ENCODE results near the gene TCN2.

DNA sequence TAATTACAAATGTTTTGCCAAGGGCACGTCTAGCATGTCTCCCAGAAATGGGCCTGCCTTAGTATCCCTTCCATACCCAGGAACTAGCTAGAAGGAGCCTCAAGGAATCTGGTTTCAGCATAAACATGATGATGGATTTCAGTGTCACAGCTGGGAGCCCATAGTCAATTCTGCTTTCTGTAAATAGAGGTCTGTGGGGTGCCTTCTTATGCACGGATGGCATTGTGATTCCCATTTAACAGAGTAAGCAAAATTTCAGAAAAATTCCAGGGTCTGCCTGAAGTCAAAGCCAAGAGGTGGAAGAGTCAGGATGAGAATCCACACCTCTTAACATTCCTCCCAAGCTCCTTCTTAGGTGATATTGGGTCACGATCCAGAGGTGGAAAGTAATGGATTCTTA is 48.6 kb downstream of the TCN2 start:
- TF ChIP-seq, protein P1, sequence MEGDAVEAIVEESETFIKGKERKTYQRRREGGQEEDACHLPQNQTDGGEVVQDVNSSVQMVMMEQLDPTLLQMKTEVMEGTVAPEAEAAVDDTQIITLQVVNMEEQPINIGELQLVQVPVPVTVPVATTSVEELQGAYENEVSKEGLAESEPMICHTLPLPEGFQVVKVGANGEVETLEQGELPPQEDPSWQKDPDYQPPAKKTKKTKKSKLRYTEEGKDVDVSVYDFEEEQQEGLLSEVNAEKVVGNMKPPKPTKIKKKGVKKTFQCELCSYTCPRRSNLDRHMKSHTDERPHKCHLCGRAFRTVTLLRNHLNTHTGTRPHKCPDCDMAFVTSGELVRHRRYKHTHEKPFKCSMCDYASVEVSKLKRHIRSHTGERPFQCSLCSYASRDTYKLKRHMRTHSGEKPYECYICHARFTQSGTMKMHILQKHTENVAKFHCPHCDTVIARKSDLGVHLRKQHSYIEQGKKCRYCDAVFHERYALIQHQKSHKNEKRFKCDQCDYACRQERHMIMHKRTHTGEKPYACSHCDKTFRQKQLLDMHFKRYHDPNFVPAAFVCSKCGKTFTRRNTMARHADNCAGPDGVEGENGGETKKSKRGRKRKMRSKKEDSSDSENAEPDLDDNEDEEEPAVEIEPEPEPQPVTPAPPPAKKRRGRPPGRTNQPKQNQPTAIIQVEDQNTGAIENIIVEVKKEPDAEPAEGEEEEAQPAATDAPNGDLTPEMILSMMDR (IDR thresholded peaks at IDR 0.05; ENCODE audit: insufficient read depth, low read length, poor library complexity, severe bottlenecking) = no peak
- no peak for TF ChIP-seq EZH2phosphoT487 (conservative IDR thresholded peaks at IDR 0.05; ENCODE audit: low read length)

Data from SU-DHL-6 (cell line).